Medulla oblongata (tissue), 1 donor: ENCODE results near the gene HKDC1.

Experiments used
- DNase-seq: peaks from one replicate; pipeline ENCODE4 v3.0.0-alpha.2; 2015; ENCODE audit errors: extremely low spot score

HKDC1 gene

DNA sequence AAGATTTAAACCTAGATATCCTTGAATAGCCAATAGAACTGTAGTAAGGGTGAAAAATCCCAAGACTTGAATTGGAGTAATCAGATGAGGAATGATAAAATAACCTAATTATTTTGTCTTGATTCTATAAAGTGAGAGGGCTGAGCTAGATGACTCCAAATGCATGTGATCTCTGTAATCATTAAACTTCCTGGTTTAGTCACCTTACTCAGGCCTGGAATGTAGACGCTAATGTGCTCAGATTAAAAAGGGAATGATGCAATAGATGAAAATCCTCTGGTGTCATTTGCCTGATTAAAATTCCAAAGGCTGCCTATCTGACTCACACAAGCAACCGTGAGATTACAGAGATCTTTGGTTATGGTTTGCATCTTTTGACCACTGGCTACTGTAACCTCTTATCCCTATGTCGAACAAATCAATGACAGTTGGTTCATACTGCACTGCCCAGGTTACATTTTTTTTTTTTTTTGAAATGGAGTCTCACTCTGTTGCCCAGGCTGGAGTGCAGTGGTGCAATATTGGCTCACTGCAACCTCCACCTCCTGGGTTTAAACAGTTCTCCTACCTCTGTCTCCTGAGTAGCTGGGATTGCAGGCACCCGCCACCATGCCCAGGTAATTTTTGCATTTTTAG, 2.9 kb upstream of the HKDC1 start:
- DNase-seq: no peak

DNA sequence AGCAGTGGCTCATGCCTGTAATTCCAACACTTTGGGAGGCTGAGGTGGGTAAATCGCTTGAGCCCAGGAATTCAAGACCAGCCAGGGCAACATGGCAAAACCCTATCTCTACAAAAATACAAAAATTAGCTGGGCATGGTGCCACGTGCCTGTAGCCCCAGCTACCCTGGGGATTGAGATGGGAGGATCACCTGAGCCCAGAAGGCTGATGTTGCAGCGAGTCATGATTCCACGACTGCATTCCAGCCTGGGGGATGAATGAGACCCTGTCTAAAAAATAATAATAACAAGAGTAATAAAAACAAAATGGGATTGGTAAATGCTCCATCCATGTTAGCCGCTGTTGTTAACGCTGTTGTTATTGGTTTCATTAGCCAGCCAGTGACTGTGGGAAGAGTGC, 1.3 kb upstream of the HKDC1 start:
- no peak for DNase-seq

DNA sequence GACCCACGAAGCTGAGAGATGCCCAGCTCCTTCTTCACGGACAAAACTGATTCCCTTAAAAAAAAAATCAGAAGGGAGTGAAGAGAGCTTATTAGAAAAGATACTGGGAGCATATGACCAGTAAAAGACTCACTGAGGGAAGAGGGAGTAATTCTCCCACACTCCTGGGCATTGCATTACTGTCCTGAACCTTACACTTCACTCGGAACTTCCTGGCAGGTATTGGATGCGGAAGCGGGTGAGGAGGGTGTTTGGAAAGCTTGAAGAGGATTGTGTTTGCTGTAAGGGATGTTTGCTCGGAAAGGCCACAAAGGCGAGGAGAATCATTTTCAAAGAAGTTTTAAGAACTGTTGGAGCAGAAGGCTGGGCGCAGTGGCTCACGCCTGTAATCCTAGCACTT, 375 bp downstream of the HKDC1 start:
- DNase-seq: no peak

DNA sequence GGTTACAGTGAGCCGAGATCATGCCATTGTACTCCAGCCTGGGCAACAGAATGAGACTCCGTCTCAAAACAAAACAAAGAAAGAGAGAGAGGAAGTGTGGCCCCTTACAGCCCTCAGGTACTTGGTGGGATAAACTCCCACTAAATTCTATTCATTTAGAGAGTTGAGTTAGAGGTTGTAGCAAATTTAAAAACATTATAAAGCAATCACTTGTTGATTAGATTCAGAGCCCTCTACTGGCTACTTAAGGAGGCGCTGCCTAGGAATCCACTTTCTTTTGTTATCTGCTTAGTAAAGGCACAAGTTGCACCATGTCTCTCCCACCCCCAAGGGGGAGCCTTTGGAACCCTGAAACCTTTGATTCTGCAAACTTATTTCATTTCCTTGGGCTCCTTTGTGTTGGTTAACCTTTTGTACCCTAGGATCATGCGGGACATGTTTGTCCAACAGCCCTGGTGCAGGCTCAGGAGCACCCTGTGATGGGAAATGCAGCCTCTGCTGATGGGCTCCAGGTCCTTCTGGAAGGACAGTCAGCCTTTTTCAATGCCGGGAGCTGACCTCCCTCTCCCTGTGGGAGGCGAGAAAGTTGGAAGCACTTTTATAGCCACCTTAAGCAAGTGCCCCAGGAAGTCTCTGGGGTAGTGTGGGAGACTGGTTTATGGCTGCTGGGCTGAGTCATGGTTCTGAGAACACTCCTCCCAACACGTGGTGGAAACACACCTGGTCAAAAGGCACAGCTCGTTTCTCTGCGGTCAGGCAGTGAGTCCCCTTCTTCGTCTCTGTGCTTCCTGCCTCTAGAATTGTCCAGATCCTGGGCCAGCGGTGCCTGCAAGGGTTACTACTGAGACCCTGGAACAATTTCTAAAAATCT, 2.3 kb downstream of the HKDC1 start:
- DNase-seq: peak; percentile 28

DNA sequence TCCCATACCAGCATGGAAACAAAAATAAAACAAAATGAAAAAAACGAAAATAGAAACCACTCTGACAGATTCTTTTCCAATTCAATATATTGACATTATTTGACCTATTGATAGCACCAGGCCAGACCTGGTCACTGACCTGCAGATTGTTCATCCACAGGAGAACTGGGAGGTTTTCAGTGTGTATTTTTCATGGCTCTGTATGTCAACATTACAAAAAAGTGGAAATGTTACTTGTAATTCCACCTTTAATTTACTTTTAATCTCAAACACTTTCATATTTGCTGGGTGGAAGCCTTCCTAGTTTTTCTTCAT, 2.9 kb downstream of the HKDC1 start:
- no peak for DNase-seq

DNA sequence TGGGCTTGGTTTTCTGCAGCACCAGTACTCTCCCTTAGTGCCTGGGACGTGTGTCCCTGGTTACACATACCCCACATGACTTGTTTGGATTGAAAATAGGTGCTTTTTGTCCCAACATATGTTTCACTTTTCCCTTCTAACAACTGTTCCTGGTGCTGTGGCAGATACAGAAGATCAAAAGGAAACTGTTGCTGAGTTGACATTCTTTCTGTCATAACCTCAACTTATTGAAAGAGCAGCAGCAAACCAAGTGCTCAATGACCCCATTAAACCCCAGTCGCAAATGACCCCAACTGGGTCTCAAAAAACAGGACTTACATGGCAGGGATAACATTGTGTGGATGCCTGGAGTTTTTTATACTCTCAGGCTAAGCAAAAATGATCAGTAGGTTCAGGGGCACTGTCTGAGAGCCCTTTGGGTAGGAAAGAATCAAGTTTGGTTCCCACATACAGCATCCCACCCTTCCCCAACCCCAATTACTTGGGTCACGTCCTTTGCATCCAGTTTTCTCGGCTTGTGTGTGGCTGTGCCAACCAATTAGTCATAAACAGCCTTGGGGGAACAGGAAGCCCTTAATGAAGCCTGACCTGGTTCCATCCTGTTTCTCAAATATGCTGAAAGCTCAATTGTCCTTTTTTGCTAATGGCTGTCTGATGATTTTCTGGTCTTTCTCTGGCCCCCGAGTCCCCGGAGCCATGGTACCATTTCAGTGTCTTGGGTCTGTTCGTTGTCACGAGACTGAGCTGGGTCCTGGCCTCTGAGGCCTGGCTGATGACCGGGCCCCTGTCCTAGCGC, 4.9 kb downstream of the HKDC1 start:
- no peak for DNase-seq

DNA sequence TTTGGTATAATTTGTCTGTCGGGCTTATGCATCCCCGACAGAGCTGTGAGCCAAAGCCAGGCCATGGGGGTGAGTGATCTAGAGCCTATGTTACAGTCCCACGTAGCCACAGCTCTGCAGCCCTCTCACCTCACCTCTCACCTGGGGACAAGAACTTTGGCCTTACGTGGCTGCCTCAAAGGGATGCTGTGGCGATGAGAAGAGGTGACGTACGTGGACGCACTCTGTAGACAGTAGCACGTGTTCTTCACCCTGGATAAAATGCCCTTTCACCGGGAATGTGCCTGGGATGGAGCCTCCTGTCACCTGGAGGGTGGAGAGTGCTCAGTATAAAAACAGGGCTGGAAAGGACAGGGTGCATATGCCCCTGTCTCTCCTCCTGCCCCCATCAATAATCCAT, 5.5 kb downstream of the HKDC1 start:
- DNase-seq: no peak

DNA sequence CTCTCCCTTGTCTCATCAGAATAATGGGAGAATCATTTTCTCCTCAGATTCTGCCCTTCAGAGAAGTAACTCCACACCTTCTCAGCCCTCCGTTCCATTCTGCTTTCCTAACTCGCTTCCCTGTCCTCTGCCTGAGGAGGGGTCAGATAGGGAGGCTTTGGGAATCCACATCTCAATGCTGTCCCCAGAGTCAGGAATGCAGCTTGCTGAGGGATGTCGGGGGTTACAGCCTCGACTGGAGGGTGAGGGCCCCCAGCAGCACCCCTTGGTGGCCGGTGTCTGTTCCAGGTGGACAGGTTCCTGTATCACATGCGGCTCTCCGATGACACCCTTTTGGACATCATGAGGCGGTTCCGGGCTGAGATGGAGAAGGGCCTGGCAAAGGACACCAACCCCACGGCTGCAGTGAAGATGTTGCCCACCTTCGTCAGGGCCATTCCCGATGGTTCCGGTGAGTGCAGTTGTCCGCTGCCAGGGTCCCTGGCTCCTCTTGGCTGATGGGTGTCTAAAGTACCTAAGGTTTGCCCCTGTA, 6.9 kb downstream of the HKDC1 start:
- DNase-seq: no peak

DNA sequence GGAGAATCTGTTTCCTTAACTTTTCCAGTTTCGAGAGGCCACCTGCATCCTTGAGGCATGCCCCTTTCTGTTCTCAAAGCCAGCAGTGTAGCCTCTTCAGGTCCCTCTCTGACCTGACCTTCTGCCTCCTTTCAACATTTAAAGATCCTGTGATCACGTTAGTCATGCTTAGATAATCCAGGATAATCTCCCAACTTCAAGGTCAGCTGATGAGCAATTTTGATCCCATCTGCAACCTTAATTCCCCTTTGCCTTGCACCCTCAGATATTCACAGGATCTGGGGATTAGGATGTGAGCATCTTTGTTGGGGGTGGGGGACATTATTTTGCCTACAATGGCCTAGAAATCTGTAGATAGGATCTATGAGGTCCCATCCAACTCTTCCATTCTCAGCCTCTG, 8.0 kb downstream of the HKDC1 start:
- DNase-seq: no peak

DNA sequence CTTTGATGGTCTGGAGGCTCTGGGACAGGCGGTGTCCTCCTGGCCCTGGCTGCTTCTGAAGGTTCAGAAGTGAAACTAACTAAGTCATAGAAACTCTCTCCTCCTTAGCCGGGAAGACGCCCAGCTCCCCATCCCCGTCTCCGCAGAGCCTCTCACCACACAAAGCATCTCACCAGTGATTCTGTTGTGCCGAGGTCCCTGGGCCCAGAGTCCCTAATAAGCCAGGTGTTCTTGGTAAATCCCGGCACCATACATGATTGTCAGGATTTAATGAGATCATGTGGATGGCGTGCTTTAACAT, 9.4 kb downstream of the HKDC1 start:
- DNase-seq: no peak

DNA sequence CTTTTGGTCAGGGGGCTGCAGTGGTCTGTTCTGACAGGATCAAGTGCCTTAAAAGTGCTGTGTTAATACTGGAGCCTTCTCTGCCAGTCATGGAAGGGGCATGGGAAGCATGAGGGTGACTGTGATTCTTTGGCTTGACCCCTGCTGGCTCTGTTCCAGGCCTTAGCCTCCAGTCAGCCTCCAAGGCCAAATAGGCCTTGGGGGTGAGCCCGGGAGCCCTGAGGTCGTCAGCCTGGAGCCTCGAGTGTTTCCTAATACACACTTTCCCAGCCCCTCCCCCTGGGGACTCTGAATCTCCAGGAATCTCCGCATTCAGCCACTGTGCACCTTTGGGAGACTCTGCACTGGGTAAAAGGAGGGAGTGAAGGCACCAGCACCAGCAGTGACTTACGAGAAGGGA, 10.0 kb downstream of the HKDC1 start:
- no peak for DNase-seq

DNA sequence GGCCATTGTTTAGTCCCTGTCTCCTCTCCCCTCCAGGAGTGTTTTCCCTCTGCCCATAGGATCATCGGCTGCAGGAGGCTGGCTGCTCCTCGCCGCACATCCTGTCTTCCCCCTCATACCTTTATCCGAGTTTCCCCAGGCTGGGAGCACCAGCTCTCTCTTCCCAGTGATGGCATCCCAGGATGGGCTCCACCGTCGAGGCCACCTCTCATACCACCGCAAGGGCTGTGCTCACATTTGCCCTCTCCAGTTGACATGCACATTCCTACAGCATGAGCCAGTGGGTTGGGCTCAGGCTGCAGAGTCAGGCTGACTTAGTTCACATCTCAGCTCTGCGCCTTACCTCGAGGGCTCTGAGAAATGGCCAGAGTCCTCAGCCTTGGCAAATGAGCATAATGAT, 12.1 kb downstream of the HKDC1 start:
- DNase-seq: no peak

DNA sequence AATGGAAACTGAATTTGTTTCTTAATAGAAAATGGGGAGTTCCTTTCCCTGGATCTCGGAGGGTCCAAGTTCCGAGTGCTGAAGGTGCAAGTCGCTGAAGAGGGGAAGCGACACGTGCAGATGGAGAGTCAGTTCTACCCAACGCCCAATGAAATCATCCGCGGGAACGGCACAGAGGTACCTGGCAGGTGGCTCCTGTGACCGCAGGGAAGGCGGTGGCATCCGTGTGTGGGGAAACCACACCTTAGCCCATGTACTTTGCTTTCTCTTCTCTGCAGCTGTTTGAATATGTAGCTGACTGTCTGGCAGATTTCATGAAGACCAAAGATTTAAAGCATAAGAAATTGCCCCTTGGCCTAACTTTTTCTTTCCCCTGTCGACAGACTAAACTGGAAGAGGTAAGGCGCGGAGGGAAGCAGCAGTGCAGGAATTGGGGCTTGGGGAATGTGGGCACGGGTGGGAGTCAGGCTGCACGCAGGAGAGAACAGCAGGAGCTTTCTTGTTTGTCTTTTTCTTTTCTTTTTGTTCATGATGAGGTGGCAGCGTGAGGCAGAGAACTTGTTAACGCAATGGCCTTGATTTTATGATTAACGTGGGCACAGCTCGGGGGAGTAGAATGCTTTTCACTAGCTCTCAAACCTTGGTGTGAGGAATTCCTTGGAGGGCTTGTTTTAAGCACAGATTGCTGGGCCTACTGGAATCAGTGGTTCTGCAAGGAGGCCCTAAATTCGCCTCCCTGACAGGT, 12.8 kb downstream of the HKDC1 start:
- DNase-seq: no peak

DNA sequence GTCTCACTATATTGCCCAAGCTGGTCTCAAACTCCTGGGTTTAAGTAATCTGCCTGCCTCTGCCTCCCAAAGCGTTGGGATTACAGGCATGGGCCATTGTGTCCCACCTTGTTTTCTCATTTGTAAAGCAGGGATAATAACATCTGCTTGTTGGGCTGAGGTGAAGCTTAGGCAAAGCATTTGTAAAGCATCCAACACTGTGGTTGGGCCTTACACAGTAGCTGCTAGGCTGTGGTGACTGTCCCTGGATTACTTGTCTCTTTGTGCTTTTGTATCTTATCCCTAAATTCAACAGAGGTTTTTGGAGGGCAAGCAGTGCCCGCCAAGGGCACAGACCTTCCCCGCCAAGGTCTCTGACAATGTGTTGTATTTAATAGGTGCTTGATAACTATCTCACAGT, 14.3 kb downstream of the HKDC1 start:
- DNase-seq: no peak

DNA sequence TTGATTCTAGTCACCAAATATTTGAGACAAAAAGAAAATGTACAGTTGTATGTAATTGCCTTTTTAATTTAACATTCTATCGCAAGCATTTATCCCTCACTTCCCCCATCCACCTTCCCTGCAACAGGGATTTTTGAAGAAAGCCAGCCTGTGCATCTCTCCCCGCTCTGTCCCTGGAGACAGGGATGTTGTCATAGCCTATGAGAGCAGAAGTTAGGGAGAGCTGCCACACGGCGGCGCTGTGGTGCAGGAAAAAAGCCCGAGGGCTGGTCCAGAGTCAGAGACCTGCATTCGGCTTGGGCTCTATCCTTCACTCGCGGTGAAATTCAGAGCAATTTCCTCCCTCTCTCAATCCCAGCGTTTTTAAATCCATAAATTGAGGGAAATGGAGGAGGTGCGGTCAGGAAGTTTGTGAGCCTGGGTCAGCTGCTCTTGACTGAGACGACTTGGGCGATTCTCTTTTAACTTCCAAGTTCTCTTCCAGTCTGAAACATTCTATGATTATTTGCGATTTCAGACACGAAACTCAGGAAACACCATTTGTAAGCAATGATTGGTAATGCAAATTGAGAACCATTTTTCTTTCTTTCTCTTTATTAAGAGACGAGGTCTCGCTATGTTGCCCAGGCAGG, 17.5 kb downstream of the HKDC1 start:
- DNase-seq: peak; percentile 92

DNA sequence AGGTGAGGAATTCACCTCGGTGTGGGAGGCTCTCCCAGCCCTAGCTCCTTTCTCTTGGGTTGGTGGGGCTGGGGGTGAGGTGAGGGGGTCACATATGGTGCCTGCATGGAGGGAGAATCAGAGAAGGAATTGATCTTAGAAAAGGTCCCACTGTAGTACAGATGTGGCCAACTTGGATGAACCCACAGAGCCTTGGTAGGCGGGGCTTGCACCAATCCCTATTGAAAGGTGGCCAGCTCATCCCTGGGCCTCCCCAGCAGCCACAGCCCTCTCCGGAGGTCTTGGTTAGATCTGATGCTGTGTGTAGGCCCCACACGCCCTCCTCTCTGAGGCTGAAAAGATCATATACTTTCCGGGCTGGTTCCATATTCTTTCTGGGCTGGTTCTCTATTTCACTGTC, 19.0 kb downstream of the HKDC1 start:
- no peak for DNase-seq

DNA sequence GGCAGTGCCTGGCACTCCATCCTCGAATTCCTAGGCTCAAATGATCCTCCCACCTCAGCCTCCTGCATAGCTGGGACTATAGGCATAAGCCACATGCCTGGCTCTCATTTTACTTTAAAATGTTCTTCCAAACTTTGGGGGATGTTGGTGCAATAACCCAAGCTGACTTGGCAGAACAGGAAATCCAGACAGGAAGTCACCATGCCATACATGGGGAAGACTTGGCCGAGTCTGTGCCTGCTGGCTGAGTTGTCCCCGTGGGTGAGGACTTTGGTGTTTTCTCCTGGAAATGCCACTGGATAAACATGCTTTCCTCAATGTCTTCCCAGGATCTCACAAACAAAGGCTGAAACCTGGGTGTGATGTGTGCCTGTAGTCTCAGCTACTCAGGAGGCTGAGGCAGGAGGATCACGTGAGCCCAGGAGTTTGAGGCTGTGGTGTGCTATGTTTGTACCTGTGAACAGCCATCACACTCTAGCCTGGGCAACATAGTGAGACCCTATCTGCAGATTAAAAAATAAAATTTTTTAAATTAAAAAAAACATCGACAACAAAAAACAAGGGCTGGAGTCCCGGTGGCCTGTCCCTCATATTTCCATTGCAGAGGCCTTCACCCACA, 19.8 kb downstream of the HKDC1 start:
- no peak for DNase-seq

DNA sequence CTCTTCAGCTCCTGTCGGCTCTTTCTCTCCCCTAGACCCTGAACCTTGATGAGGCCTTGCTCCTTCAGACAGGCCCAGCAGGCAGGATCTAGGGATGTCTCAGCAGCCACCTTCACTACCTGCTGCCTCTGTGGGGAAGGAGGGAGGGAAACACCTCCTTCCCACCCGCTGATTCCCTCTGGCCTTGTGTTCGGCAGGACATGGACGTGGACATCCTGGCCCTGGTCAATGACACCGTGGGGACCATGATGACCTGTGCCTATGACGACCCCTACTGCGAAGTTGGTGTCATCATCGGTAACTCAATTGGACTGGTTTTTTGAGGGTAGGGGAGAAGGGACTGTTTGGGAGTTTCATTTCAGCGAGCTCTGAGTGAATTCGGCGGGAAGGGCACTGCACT, 20.3 kb downstream of the HKDC1 start:
- no peak for DNase-seq

DNA sequence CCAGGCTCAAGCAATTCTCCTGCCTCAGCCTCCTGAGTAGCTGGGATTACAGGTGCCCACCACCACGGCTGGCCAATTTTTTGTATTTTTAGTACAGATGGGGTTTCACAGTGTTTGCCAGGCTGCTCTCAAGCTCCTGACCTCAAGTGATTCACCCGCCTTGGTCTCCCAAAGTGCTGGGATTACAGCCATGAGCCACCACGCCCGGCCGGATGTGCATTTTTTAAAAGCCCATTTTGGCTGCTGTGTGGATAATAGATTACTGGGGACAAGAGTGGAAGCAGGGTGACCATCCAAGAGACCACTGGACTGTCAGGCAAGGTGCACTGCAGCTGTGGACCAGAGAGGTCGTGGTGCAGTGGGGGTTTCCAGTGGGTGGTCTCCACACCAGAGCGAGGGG, 21.4 kb downstream of the HKDC1 start:
- DNase-seq: no peak

DNA sequence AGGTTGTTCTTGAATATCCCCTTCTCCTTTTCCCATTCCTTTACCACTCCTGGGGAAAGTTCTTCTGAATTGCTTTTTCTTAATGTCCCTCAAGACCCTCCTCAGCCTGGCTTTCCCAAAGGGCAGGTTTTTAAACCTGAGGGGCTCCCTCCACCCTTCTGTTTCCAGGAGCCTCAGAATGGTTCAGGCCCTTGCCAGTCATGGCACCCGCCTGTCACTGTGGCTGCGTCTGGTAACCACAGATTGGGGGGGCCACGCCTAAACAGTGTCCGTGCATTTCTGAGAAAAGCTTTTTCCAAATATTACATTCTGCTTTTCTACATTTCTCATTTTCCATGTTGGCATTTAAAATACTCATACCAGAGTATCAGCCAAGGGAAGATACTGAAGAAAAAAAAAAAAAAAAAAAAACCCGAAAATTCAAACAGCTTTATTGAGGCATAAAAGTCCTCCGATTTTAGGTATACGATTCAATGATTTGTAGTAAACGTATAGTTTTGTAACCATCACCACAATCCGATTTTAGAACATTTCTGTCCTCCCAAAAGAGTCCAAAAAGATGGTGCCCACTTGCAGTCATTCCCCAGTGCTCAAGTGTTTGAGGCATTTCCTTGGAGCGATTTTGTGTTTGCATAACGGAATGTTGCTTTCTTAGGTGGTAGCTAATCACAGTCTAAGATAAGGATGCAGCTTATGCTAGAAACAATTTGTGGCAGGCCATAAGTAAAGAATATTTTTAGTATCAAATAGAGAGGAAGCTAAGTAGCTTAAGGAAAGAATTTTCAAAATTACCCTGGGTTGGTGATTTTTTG, 22.1 kb downstream of the HKDC1 start:
- DNase-seq: no peak
